OCI-LY1 (cell line): ENCODE results near the gene JAK1.

Experiments used
- CTCF ChIP-seq: fragments of 200-600 bp; sonication (generic), shearing (Covaris generic); IDR thresholded peaks from 2 replicates; pipeline ENCODE4 v1.5.1; 2017; ENCODE audit warnings: mild to moderate bottlenecking, antibody characterized with exemption, low read length, moderate library complexity, mixed read lengths
- EZH2 ChIP-seq: fragments of 200-600 bp; sonication (generic), shearing (Covaris generic); IDR thresholded peaks from 2 replicates; pipeline ENCODE4 v1.8.0; 2017; ENCODE audit warnings: borderline replicate concordance, mixed run types, mild to moderate bottlenecking, antibody characterized with exemption, low read length, moderate library complexity, mixed read lengths

- TF ChIP-seq CTCF (no peak), EZH2 (no peak)
These were observed 8.8 kb upstream of the JAK1 start for GRCh38 chr1:64975127-64975526.
